ENCODE data around the gene WNT9A. TPM values are rescaled to one million over a fixed set of nuclear protein-coding genes. Genes with fewer than 3 reads are reported as not detected.

Gene WNT9A
- total RNA-seq, 1 experiment from 2014 or later = 22.2 TPM

- TF ChIP-seq EZH2 (IDR thresholded peaks at IDR 0.05; ENCODE audit: low read length, unreplicated experiment) (no peak), EZH2phosphoT487 (IDR thresholded peaks at IDR 0.05; ENCODE audit: borderline replicate concordance, low read length) (no peak), CTCF (conservative IDR thresholded peaks at IDR 0.05; ENCODE audit: low read depth, low read length) (no peak)
- ChIA-PET CTCF (no interaction called here), POLR2A (ENCODE audit: unreplicated experiment) (interaction anchor here (0.5 kb wide), 1 partner anchor 41 kb away, joined by 3 read pairs; no protein-coding TSS in a partner anchor)
- Histone ChIP-seq H3K9me3 (ENCODE audit: low read length) (peaks cover 11% of the 10 kb centered on the region), H3K9me2 (replicated peaks; ENCODE audit: low read length) (no peaks in the 10 kb centered on the region), H4K20me1 (ENCODE audit: low read length) (no peaks in the 10 kb centered on the region), H2AFZ (ENCODE audit: low read length) (no peak overlapping the region), H3K4me1 (ENCODE audit: insufficient read depth, low read length) (peaks cover 19% of the 10 kb centered on the region), H3K4me2 (ENCODE audit: low read length) (no peak overlapping the region), H3F3A (ENCODE audit: low read length, unreplicated experiment) (no peaks in the 10 kb centered on the region), H3K4me3 (ENCODE audit: low read length) (no peak overlapping the region), H3K79me2 (ENCODE audit: low read length) (peaks cover 14% of the 10 kb centered on the region), H3K9ac (ENCODE audit: low read length) (no peak overlapping the region), H3K36me3 (ENCODE audit: low read depth, low read length) (no peaks in the 10 kb centered on the region), H3K27me3 (ENCODE audit: low read length) (no peaks in the 10 kb centered on the region), H3K27ac (ENCODE audit: low read length) (no peak overlapping the region)
- no peak for DNase-seq
- intact Hi-C loops (cut with micrococcal nuclease) = no loop called here
- no TSS peak for BruUV-seq (replicated peaks)
- ATAC-seq = no peak
Observed at GRCh38 chr1:227951624-227952373, 4.1 kb upstream of the WNT9A start.

- Histone ChIP-seq H3K36me3 (ENCODE audit: low read depth, low read length) (no peaks in the 10 kb centered on the region), H3K79me2 (ENCODE audit: low read length) (peaks cover 23% of the 10 kb centered on the region), H3K9ac (ENCODE audit: low read length) (no peak overlapping the region), H3K27ac (ENCODE audit: low read length) (no peak overlapping the region), H4K20me1 (ENCODE audit: low read length) (no peaks in the 10 kb centered on the region), H3K4me3 (ENCODE audit: low read length) (no peak overlapping the region), H3K9me3 (ENCODE audit: low read length) (peaks cover 8% of the 10 kb centered on the region), H3K9me2 (replicated peaks; ENCODE audit: low read length) (no peaks in the 10 kb centered on the region), H3K4me2 (ENCODE audit: low read length) (no peak overlapping the region), H3F3A (ENCODE audit: low read length, unreplicated experiment) (no peaks in the 10 kb centered on the region), H3K4me1 (ENCODE audit: insufficient read depth, low read length) (peaks cover 22% of the 10 kb centered on the region), H3K27me3 (ENCODE audit: low read length) (no peaks in the 10 kb centered on the region), H2AFZ (ENCODE audit: low read length) (no peak overlapping the region)
- intact Hi-C loops (cut with micrococcal nuclease) = no loop called here
- no peak for DNase-seq
- BruUV-seq (replicated peaks) = no TSS peak
- ChIA-PET POLR2A (ENCODE audit: unreplicated experiment) (no interaction called here), CTCF (no interaction called here)
- TF ChIP-seq CTCF (conservative IDR thresholded peaks at IDR 0.05; ENCODE audit: low read depth, low read length) (no peak), EZH2phosphoT487 (IDR thresholded peaks at IDR 0.05; ENCODE audit: borderline replicate concordance, low read length) (no peak), EZH2 (IDR thresholded peaks at IDR 0.05; ENCODE audit: low read length, unreplicated experiment) (no peak)
- no peak for ATAC-seq
Observed at GRCh38 chr1:227950735-227951346, 3.1 kb upstream of the WNT9A start.

Measured in PC-3 (cell line).